ENCODE measurements around the gene FCER1A.
"Not testable (repeated sequence)": the region's sequence is repeated elsewhere in the genome, so short reads cannot be mapped to it uniquely, and the experiment has no call there.

Gene FCER1A

DNA sequence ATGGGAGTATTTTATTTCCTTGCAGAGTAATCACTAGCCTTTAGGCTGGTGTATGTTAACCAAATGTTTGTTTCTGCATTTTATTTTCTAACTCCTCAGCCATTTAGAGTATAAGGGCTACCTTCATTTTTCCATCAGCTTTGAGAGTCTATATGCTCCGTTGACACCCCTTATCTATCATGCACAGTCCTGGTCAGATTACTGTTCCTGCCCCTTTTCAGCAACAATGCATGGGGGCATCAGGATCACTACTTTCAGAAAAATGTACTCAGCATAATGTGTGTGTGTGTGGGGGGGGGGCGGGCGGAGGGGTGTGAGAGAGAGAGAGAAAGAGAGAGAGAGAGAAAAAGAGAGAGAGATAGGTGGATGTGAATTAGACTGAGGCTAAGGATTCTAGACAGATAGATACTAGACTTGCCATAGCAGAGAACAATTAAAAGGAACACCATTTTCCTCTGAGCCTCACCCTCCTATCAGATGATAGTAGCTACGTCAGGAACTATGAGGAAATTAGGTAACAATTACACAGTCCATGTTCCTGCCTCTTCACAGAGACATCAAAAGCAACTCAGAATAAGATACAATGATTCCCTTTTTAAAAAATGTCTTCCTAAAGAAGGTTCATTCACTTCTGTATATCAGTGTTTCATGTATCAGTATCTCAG is 40.8 kb downstream of the FCER1A start:
- TF ChIP-seq CTCF (IDR thresholded peaks at IDR 0.05; ENCODE audit: low read depth, low read length, missing control alignments) = no peak
- no peak overlapping the region for H3K4me3 ChIP-seq (replicated peaks; ENCODE audit: low read depth, low read length)
- DNase-seq (ENCODE audit: extremely low read depth, low read depth) = no peak

DNA sequence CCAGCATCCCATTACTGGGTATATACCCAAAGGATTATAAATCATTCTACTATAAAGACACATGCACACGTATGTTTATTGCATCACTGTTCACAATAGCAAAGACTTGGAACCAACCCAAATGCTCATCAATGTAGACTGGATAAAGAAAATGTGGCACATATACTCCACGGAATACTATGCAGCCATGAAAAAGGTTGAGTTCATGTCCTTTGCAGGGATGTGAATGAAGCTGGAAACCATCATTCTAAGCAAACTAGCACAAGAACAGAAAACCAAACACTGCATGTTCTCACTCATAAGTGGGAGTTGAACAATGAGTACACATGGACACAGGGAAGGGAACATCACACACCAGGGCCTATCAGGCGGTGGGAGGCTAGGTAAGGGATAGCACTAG is 47.2 kb downstream of the FCER1A start:
- H3K4me3 ChIP-seq (replicated peaks; ENCODE audit: low read depth, low read length); DNase-seq (ENCODE audit: extremely low read depth, low read depth): not testable (repeated sequence)

- no peak overlapping the region for H3K4me3 ChIP-seq (replicated peaks; ENCODE audit: low read depth, low read length)
- no peak for DNase-seq (ENCODE audit: extremely low read depth, low read depth)
- no peak for TF ChIP-seq CTCF (IDR thresholded peaks at IDR 0.05; ENCODE audit: low read depth, low read length, missing control alignments)
Observed at GRCh38 chr1:159352436-159352835, 50.3 kb downstream of the FCER1A start.
